WTC11 (cell line): ENCODE measurements around the gene FAXDC2. TPM values are rescaled to one million over a fixed set of nuclear protein-coding genes. Genes with fewer than 3 reads are reported as not detected.

Experiments
- ATAC-seq: fragments of 200-7000 bp; cut with Tn5 transposase; 2 replicates; pipeline ENCODE4 v1.10.0; 2021; ENCODE audit warnings: mild to moderate bottlenecking, moderate library complexity
- CTCF ChIA-PET: fragments of 300-600 bp; sonication (Branson Sonifier 250); formaldehyde crosslinking; loops from one replicate; lab custom pipeline; 2021; ENCODE audit warnings: antibody characterized with exemption; lab: Charles Lee
- POLR2A ChIA-PET: fragments of 350-600 bp; sonication (Branson Sonifier 250); formaldehyde crosslinking; loops from one replicate; lab custom pipeline; 2021; ENCODE audit warnings: antibody characterized with exemption; lab: Charles Lee
- DNase-seq: peaks from one replicate; pipeline ENCODE4 v3.0.0; 2021; ENCODE audit warnings: low spot score
- H3K27ac Mint-ChIP-seq: 2 replicates; pipeline ENCODE4 v1.8.0; 2021; ENCODE audit warnings: mixed read lengths
- H3K27me3 Mint-ChIP-seq: 2 replicates; pipeline ENCODE4 v1.8.0; 2021; ENCODE audit warnings: low read depth, mild to moderate bottlenecking, moderate library complexity, mixed read lengths
- H3K36me3 Mint-ChIP-seq: 2 replicates; pipeline ENCODE4 v1.8.0; 2021; ENCODE audit warnings: mixed read lengths
- H3K4me1 Mint-ChIP-seq: 2 replicates; pipeline ENCODE4 v1.8.0; 2022; ENCODE audit warnings: mixed read lengths
- H3K4me3 Mint-ChIP-seq: 2 replicates; pipeline ENCODE4 v1.8.0; 2021; ENCODE audit warnings: mild to moderate bottlenecking, moderate library complexity, mixed read lengths
- H3K9me3 Mint-ChIP-seq: 2 replicates; pipeline ENCODE4 v1.8.0; 2021; ENCODE audit warnings: mixed read lengths
- ATF1 ChIP-seq: sonication (generic); formaldehyde crosslinking; IDR thresholded peaks from 2 replicates; pipeline ENCODE4 v1.8.1; 2023; ENCODE audit warnings: mild to moderate bottlenecking, moderate library complexity, missing genetic modification reagents
- ATF2 ChIP-seq: sonication (generic); formaldehyde crosslinking; IDR thresholded peaks from 2 replicates; pipeline ENCODE4 v1.8.1; 2022; ENCODE audit warnings: low read depth, missing genetic modification reagents, borderline replicate concordance
- CBFB ChIP-seq: sonication (generic); formaldehyde crosslinking; IDR thresholded peaks from 2 replicates; pipeline ENCODE4 v1.8.1; 2022; ENCODE audit warnings: mild to moderate bottlenecking, low read depth, missing genetic modification reagents
- CTCF ChIP-seq: fragments of 200-600 bp; IDR thresholded peaks from 2 replicates; pipeline ENCODE4 v1.8.0; 2022; ENCODE audit warnings: antibody characterized with exemption
- E2F4 ChIP-seq: sonication (generic); formaldehyde crosslinking; IDR thresholded peaks from 2 replicates; pipeline ENCODE4 v1.8.1; 2022; ENCODE audit warnings: low read depth, mild to moderate bottlenecking, moderate library complexity, missing genetic modification reagents, borderline replicate concordance
- ELF4 ChIP-seq: sonication (generic); formaldehyde crosslinking; IDR thresholded peaks from 2 replicates; pipeline ENCODE4 v1.8.1; 2022; ENCODE audit warnings: low read depth, mild to moderate bottlenecking, moderate library complexity, missing genetic modification reagents
- FOXK1 ChIP-seq: sonication (generic); formaldehyde crosslinking; IDR thresholded peaks from 2 replicates; pipeline ENCODE4 v1.8.0; 2022; ENCODE audit warnings: mild to moderate bottlenecking, moderate library complexity, missing genetic modification reagents
- IRF1 ChIP-seq: sonication (generic); formaldehyde crosslinking; IDR thresholded peaks from 2 replicates; pipeline ENCODE4 v1.8.0; 2023; ENCODE audit warnings: missing genetic modification reagents
- KAT7 ChIP-seq: sonication (generic); formaldehyde crosslinking; IDR thresholded peaks from 2 replicates; pipeline ENCODE4 v1.8.1; 2023; ENCODE audit warnings: missing genetic modification reagents, mild to moderate bottlenecking, borderline replicate concordance
- NFYB ChIP-seq: sonication (generic); formaldehyde crosslinking; conservative IDR thresholded peaks from 2 replicates; pipeline ENCODE4 v1.8.0; 2022; ENCODE audit warnings: low read depth, missing genetic modification reagents
- NR2C2 ChIP-seq: sonication (generic); formaldehyde crosslinking; IDR thresholded peaks from 2 replicates; pipeline ENCODE4 v1.8.0; 2022; ENCODE audit warnings: mild to moderate bottlenecking, missing genetic modification reagents
- SMAD4 ChIP-seq: sonication (generic); formaldehyde crosslinking; IDR thresholded peaks from 2 replicates; pipeline ENCODE4 v1.8.0; 2022; ENCODE audit warnings: mild to moderate bottlenecking, missing genetic modification reagents
- SOX15 ChIP-seq: fragments of 250-450 bp; sonication (Bioruptor Pico); IDR thresholded peaks from 2 replicates; pipeline ENCODE4 v1.9.0; 2021; ENCODE audit warnings: mild to moderate bottlenecking
- SP1 ChIP-seq: sonication (generic); formaldehyde crosslinking; conservative IDR thresholded peaks from 2 replicates; pipeline ENCODE4 v1.8.1; 2022; ENCODE audit warnings: missing genetic modification reagents
- ZBTB43 ChIP-seq: sonication (generic); formaldehyde crosslinking; IDR thresholded peaks from 2 replicates; pipeline ENCODE4 v1.8.1; 2023; ENCODE audit warnings: mild to moderate bottlenecking, missing genetic modification reagents
- ZNF121 ChIP-seq: sonication (generic); formaldehyde crosslinking; IDR thresholded peaks from 2 replicates; pipeline ENCODE4 v1.8.0; 2023; ENCODE audit warnings: missing genetic modification reagents
- ZNF396 ChIP-seq: fragments of 250-450 bp; sonication (Bioruptor Pico); IDR thresholded peaks from 2 replicates; pipeline ENCODE4 v1.8.0; 2021; ENCODE audit warnings: mild to moderate bottlenecking, moderate library complexity, borderline replicate concordance
- ZNF512 ChIP-seq: sonication (generic); formaldehyde crosslinking; IDR thresholded peaks from 2 replicates; pipeline ENCODE4 v1.8.1; 2022; ENCODE audit warnings: missing genetic modification reagents, borderline replicate concordance
- total RNA-seq: library from RNA; stranded (reverse); gene quantifications from 3 replicates; pipeline ENCODE4 v1.2.3, GENCODE V29; 2021
- TF ChIP-seq, protein P1 (sequence below): sonication (generic); formaldehyde crosslinking; IDR thresholded peaks from 2 replicates; pipeline ENCODE4 v1.8.1; 2023; ENCODE audit warnings: mild to moderate bottlenecking, moderate library complexity, missing genetic modification reagents
- TF ChIP-seq, protein P2 (sequence below): sonication (generic); formaldehyde crosslinking; IDR thresholded peaks from 2 replicates; pipeline ENCODE4 v1.8.0; 2023; ENCODE audit warnings: missing genetic modification reagents, mild to moderate bottlenecking, borderline replicate concordance

The FAXDC2 gene
- total RNA-seq, 1 experiment from 2014 or later, result 3.9 TPM

DNA sequence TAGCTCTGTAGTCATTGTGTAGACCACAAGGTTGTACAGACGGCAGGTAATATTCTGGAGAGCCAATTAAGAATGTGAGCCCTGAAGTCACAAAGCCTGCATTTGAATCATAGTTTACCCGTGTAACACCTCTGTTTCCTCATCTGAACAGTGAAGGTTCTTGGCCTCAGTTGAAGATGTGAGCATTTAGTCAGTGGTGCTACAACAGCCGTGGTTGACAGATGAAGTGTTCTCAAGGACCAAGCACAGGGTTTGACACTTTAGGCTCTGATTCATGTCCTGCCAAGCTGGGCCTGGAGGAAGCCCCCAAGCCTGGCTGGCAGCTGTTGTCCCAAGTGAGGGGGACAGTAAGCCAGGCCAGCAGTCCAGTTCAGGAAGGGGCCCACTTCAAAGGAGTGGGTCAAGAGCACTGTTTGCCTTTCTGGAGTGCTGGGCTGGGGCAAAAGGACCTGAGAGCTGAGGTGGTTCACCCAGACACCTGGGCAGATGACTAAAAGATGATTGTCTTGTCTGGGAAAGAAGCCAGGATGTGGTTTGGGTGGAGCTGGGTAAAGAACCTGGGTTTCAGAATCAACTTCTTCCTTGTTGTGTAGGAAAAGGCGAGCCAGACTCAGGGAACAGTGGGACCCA is 20.7 kb downstream of the FAXDC2 start (continued):
- TF ChIP-seq ZBTB43, result no peak
- no peak for TF ChIP-seq ZNF512
- no peak for TF ChIP-seq SMAD4

DNA sequence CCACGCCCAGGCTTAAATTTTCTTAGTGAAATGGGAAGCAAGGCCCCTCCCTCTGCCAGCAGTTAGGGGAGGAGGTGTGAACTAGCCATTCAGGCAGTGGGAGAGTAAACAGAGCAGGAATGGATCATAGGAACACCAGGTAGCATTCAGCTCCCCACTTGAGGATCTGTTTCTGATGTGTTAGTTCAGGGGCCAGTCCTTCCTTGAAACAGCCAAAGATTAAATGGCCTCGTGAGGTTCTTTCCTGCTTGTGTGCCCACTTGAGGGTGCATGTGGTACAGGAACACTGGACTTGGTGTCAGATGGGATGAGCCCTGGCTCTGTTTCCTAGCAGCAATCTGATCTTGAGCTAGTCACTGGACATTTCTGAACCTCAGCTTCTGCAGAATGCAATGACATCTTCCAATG is 21.2 kb downstream of the FAXDC2 start:
- ATAC-seq (no peak), DNase-seq (no peak)
- TF ChIP-seq NFYB (CRISPR knock-in tag), result no peak
- TF ChIP-seq, protein P1, sequence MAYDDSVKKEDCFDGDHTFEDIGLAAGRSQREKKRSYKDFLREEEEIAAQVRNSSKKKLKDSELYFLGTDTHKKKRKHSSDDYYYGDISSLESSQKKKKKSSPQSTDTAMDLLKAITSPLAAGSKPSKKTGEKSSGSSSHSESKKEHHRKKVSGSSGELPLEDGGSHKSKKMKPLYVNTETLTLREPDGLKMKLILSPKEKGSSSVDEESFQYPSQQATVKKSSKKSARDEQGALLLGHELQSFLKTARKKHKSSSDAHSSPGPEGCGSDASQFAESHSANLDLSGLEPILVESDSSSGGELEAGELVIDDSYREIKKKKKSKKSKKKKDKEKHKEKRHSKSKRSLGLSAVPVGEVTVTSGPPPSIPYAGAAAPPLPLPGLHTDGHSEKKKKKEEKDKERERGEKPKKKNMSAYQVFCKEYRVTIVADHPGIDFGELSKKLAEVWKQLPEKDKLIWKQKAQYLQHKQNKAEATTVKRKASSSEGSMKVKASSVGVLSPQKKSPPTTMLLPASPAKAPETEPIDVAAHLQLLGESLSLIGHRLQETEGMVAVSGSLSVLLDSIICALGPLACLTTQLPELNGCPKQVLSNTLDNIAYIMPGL (CRISPR knock-in tag), result no peak
- TF ChIP-seq ELF4 (CRISPR knock-in tag), result no peak
- TF ChIP-seq, protein P2, sequence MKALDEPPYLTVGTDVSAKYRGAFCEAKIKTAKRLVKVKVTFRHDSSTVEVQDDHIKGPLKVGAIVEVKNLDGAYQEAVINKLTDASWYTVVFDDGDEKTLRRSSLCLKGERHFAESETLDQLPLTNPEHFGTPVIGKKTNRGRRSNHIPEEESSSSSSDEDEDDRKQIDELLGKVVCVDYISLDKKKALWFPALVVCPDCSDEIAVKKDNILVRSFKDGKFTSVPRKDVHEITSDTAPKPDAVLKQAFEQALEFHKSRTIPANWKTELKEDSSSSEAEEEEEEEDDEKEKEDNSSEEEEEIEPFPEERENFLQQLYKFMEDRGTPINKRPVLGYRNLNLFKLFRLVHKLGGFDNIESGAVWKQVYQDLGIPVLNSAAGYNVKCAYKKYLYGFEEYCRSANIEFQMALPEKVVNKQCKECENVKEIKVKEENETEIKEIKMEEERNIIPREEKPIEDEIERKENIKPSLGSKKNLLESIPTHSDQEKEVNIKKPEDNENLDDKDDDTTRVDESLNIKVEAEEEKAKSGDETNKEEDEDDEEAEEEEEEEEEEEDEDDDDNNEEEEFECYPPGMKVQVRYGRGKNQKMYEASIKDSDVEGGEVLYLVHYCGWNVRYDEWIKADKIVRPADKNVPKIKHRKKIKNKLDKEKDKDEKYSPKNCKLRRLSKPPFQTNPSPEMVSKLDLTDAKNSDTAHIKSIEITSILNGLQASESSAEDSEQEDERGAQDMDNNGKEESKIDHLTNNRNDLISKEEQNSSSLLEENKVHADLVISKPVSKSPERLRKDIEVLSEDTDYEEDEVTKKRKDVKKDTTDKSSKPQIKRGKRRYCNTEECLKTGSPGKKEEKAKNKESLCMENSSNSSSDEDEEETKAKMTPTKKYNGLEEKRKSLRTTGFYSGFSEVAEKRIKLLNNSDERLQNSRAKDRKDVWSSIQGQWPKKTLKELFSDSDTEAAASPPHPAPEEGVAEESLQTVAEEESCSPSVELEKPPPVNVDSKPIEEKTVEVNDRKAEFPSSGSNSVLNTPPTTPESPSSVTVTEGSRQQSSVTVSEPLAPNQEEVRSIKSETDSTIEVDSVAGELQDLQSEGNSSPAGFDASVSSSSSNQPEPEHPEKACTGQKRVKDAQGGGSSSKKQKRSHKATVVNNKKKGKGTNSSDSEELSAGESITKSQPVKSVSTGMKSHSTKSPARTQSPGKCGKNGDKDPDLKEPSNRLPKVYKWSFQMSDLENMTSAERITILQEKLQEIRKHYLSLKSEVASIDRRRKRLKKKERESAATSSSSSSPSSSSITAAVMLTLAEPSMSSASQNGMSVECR (CRISPR knock-in tag), result no peak
- TF ChIP-seq NR2C2 (CRISPR knock-in tag), result no peak
- TF ChIP-seq ZNF396 (CRISPR knock-in tag), result no peak
- TF ChIP-seq SOX15 (CRISPR knock-in tag), result no peak
- no peak for TF ChIP-seq CBFB (CRISPR knock-in tag)
- TF ChIP-seq E2F4, result no peak
- H3K9me3 Mint-ChIP-seq, result no peaks in the 10 kb centered on the region
- no peaks in the 10 kb centered on the region for H3K4me1 Mint-ChIP-seq
- H3K36me3 Mint-ChIP-seq, result peaks cover 37% of the 10 kb centered on the region
- no peak overlapping the region for H3K4me3 Mint-ChIP-seq
- POLR2A ChIA-PET, result no interaction called here
- CTCF ChIA-PET, result no interaction called here
- H3K27ac Mint-ChIP-seq, result no peak overlapping the region
- H3K27me3 Mint-ChIP-seq, result no peaks in the 10 kb centered on the region

DNA sequence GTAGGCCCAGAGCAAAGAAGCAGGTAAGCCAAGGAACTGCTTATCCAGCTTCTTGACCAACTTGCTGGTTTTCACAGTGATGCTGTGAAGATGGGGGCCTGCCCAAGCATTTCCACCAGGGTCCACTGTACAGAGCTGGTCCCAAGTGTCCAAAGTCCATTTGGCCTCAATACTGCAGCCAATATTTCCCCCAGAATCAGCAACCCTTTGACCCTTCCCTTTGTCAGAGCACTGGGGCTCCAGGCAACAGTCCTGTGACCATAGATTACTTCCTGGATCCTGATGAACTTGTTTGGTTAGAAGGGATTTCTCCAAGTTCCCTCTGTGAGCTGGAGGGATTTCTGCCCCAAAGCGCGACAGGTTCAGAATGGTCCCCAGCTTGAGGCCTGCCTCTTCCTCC is 26.3 kb downstream of the FAXDC2 start:
- H3K4me1 Mint-ChIP-seq, result peaks cover 12% of the 10 kb centered on the region; the same call in 1 of the 2 replicates
- CTCF ChIA-PET, result no interaction called here
- DNase-seq (no peak), ATAC-seq (no peak)
- H3K4me3 Mint-ChIP-seq, result no peak overlapping the region
- TF ChIP-seq KAT7 (CRISPR knock-in tag) (no peak), FOXK1 (CRISPR knock-in tag) (no peak), ATF2 (CRISPR knock-in tag) (no peak), ZNF121 (no peak), SP1 (CRISPR knock-in tag) (no peak), ATF1 (CRISPR knock-in tag) (no peak), CTCF (no peak), IRF1 (CRISPR knock-in tag) (no peak)
- H3K36me3 Mint-ChIP-seq, result peaks cover 37% of the 10 kb centered on the region
- no peak overlapping the region for H3K27ac Mint-ChIP-seq
- H3K9me3 Mint-ChIP-seq, result no peaks in the 10 kb centered on the region
- no peaks in the 10 kb centered on the region for H3K27me3 Mint-ChIP-seq
- POLR2A ChIA-PET, result no interaction called here
